ENCODE results near the gene SPINK14. TPM values are rescaled to one million over a fixed set of nuclear protein-coding genes. Genes with fewer than 3 reads are reported as not detected.

Gene SPINK14
- total and polyA plus RNA-seq, 4 donors: not detected

DNA sequence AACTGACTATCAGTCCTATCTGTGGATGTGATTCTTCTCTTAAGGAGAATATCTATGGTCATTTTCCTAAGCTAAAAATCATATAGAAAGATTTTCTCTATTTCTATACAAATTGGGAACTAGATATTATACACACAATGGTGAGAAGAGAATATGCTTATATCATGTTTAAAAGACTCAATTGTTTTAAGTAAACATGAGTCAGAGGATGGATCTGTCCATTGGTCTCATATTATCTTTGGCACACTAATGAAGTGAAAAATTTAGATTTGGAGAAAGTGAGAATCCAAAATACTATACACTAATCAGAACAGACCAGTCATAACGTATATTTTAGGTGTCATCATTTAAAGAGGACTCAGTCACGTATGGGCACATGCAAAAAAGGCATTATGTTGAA, 16.5 kb upstream of the SPINK14 start:
- Histone ChIP-seq H3K36me3 (ENCODE audit: control insufficient read depth in 4 of 4, insufficient read depth in 3 of 4, low read depth in 1 of 4, low read length in 3 of 4) (no peaks in the 10 kb centered on the region), H3K9ac (ENCODE audit: low read depth in 1 of 2, low read length in 2 of 2) (no peak overlapping the region), H3K4me3 (ENCODE audit: low read depth in 1 of 3, low read length in 3 of 3) (no peak overlapping the region), H3K4me1 (ENCODE audit: control insufficient read depth in 4 of 4, insufficient read depth in 4 of 4, low read length in 3 of 4) (peaks cover 3 to 5% (median 5%) of the 10 kb centered on the region in 4 donors), H3K27me3 (ENCODE audit: control insufficient read depth in 4 of 4, insufficient read depth in 4 of 4, low read length in 3 of 4) (no peaks in the 10 kb centered on the region), H3K9me3 (ENCODE audit: control insufficient read depth in 4 of 4, low read length in 3 of 4) (no peaks in the 10 kb centered on the region), H3K27ac (ENCODE audit: low read depth in 1 of 2, low read length in 2 of 2) (no peak overlapping the region)
- no peak for DNase-seq (ENCODE audit: low spot score)
- WGBS: 77% methylated on average over 2 of the region's 2 CpGs
- no peak for TF ChIP-seq TAF1 (conservative IDR thresholded peaks at IDR 0.05)
- TF ChIP-seq JUND (IDR thresholded peaks at IDR 0.05): no peak
- TF ChIP-seq, protein P1, sequence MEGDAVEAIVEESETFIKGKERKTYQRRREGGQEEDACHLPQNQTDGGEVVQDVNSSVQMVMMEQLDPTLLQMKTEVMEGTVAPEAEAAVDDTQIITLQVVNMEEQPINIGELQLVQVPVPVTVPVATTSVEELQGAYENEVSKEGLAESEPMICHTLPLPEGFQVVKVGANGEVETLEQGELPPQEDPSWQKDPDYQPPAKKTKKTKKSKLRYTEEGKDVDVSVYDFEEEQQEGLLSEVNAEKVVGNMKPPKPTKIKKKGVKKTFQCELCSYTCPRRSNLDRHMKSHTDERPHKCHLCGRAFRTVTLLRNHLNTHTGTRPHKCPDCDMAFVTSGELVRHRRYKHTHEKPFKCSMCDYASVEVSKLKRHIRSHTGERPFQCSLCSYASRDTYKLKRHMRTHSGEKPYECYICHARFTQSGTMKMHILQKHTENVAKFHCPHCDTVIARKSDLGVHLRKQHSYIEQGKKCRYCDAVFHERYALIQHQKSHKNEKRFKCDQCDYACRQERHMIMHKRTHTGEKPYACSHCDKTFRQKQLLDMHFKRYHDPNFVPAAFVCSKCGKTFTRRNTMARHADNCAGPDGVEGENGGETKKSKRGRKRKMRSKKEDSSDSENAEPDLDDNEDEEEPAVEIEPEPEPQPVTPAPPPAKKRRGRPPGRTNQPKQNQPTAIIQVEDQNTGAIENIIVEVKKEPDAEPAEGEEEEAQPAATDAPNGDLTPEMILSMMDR (IDR thresholded peaks at IDR 0.05; ENCODE audit: low read depth, low read length, missing input control): no peak
- TF ChIP-seq YY1 (IDR thresholded peaks at IDR 0.05): no peak
- no peak for TF ChIP-seq FOXA1 (IDR thresholded peaks at IDR 0.05)
- TF ChIP-seq RAD21 (IDR thresholded peaks at IDR 0.05): no peak
- TF ChIP-seq SP1 (IDR thresholded peaks at IDR 0.05): no peak
- no peak for TF ChIP-seq GABPA (IDR thresholded peaks at IDR 0.05 in 1 of 2, conservative IDR thresholded peaks at IDR 0.05 in 1 of 2)
- no peak for TF ChIP-seq HNF4A (conservative IDR thresholded peaks at IDR 0.05)
- no peak for TF ChIP-seq NR2F2 (IDR thresholded peaks at IDR 0.05)
- TF ChIP-seq RXRA (IDR thresholded peaks at IDR 0.05): no peak
- TF ChIP-seq ZBTB33 (IDR thresholded peaks at IDR 0.05): no peak
- TF ChIP-seq, protein P2, sequence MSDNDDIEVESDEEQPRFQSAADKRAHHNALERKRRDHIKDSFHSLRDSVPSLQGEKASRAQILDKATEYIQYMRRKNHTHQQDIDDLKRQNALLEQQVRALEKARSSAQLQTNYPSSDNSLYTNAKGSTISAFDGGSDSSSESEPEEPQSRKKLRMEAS (IDR thresholded peaks at IDR 0.05): no peak
- TF ChIP-seq ATF3 (IDR thresholded peaks at IDR 0.05): no peak

GRCh38 chr5:148152781-148153180, 15.6 kb upstream of the SPINK14 start:
- TF ChIP-seq FOXA1 (IDR thresholded peaks at IDR 0.05) (no peak), FOXA2 (IDR thresholded peaks at IDR 0.05) (no peak), HNF4A (conservative IDR thresholded peaks at IDR 0.05) (no peak), GABPA (IDR thresholded peaks at IDR 0.05 in 1 of 2, conservative IDR thresholded peaks at IDR 0.05 in 1 of 2) (no peak), RXRA (IDR thresholded peaks at IDR 0.05) (no peak), ZBTB33 (IDR thresholded peaks at IDR 0.05) (no peak), YY1 (IDR thresholded peaks at IDR 0.05) (no peak), SP1 (IDR thresholded peaks at IDR 0.05) (no peak), EGR1 (IDR thresholded peaks at IDR 0.05; ENCODE audit: low read depth in 2 of 2) (no peak), HNF4G (IDR thresholded peaks at IDR 0.05) (no peak), NR2F2 (IDR thresholded peaks at IDR 0.05) (no peak), JUND (IDR thresholded peaks at IDR 0.05) (no peak)
- TF ChIP-seq, protein P2 (IDR thresholded peaks at IDR 0.05): no peak
- TF ChIP-seq, protein P3, sequence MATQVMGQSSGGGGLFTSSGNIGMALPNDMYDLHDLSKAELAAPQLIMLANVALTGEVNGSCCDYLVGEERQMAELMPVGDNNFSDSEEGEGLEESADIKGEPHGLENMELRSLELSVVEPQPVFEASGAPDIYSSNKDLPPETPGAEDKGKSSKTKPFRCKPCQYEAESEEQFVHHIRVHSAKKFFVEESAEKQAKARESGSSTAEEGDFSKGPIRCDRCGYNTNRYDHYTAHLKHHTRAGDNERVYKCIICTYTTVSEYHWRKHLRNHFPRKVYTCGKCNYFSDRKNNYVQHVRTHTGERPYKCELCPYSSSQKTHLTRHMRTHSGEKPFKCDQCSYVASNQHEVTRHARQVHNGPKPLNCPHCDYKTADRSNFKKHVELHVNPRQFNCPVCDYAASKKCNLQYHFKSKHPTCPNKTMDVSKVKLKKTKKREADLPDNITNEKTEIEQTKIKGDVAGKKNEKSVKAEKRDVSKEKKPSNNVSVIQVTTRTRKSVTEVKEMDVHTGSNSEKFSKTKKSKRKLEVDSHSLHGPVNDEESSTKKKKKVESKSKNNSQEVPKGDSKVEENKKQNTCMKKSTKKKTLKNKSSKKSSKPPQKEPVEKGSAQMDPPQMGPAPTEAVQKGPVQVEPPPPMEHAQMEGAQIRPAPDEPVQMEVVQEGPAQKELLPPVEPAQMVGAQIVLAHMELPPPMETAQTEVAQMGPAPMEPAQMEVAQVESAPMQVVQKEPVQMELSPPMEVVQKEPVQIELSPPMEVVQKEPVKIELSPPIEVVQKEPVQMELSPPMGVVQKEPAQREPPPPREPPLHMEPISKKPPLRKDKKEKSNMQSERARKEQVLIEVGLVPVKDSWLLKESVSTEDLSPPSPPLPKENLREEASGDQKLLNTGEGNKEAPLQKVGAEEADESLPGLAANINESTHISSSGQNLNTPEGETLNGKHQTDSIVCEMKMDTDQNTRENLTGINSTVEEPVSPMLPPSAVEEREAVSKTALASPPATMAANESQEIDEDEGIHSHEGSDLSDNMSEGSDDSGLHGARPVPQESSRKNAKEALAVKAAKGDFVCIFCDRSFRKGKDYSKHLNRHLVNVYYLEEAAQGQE (IDR thresholded peaks at IDR 0.05): no peak
- no peaks in the 10 kb centered on the region for H3K27me3 ChIP-seq (ENCODE audit: control insufficient read depth in 4 of 4, insufficient read depth in 4 of 4, low read length in 3 of 4)
- no peak overlapping the region for H3K4me3 ChIP-seq (ENCODE audit: low read depth in 1 of 3, low read length in 3 of 3)
- no peaks in the 10 kb centered on the region for H3K4me1 ChIP-seq (ENCODE audit: control insufficient read depth in 4 of 4, insufficient read depth in 4 of 4, low read length in 3 of 4)
- H3K9me3 ChIP-seq (ENCODE audit: control insufficient read depth in 4 of 4, low read length in 3 of 4): no peaks in the 10 kb centered on the region
- no peaks in the 10 kb centered on the region for H3K36me3 ChIP-seq (ENCODE audit: control insufficient read depth in 4 of 4, insufficient read depth in 3 of 4, low read depth in 1 of 4, low read length in 3 of 4)
- DNase-seq (ENCODE audit: low spot score): no peak
- H3K9ac ChIP-seq (ENCODE audit: low read depth in 1 of 2, low read length in 2 of 2): no peak overlapping the region
- H3K27ac ChIP-seq (ENCODE audit: low read depth in 1 of 2, low read length in 2 of 2): no peak overlapping the region
